Natural killer cell treated with Interleukin-12 subunit alpha and Interleukin-12 subunit beta and Interleukin-15 and Interleukin-18, amount 100 ng/mL, for 72 hours (primary cell): ENCODE measurements around the gene TLN1. TPM values are rescaled to one million over a fixed set of nuclear protein-coding genes. Genes with fewer than 3 reads are reported as not detected.

Experiments
- ATAC-seq, 2 donors: fragments of 150-1000 bp; cut with Tn5 transposase in 1 of 2; sonication (Bioruptor Pico), chemical (Tn5 transposase) in 1 of 2; 2 replicates each; pipeline ENCODE4 v1.10.0; 2021
- DNase-seq: peaks from one replicate; pipeline ENCODE4 v3.0.0; 2022; ENCODE audit warnings: low spot score
- H3K27ac Mint-ChIP-seq, 2 donors: 1 replicate in 1 of 2; 2 replicates in 1 of 2; pipeline ENCODE4 v1.8.0; 2022; ENCODE audit warnings: mixed read lengths in 2 of 2, mild to moderate bottlenecking in 1 of 2, moderate library complexity in 1 of 2
- H3K27me3 Mint-ChIP-seq, 2 donors: 1 replicate in 1 of 2; 2 replicates in 1 of 2; pipeline ENCODE4 v1.8.0; 2022; ENCODE audit warnings: mixed read lengths in 2 of 2
- H3K36me3 Mint-ChIP-seq: one replicate; pipeline ENCODE4 v1.8.0; 2022; ENCODE audit warnings: mixed read lengths
- H3K4me1 Mint-ChIP-seq, 2 donors: 1 replicate in 1 of 2; 2 replicates in 1 of 2; pipeline ENCODE4 v1.8.0; 2022; ENCODE audit warnings: low read depth in 2 of 2, mixed read lengths in 2 of 2, mild to moderate bottlenecking in 1 of 2
- H3K4me3 Mint-ChIP-seq: one replicate; pipeline ENCODE4 v1.8.0; 2022; ENCODE audit warnings: mixed read lengths
- H3K9me3 Mint-ChIP-seq: 2 replicates; pipeline ENCODE4 v1.8.0; 2022; ENCODE audit warnings: mixed read lengths
- total RNA-seq, 2 donors: library from RNA; stranded (reverse); gene quantifications; one replicate each; pipeline ENCODE4 v1.2.3, GENCODE V29; 2022

Gene TLN1
- total RNA-seq, 2 donors from 2014 or later, result 490 to 539 TPM

GRCh38 chr9:35748242-35748857 lies 16.4 kb upstream of the TLN1 start:
- peaks cover 19% of the 10 kb centered on the region for H3K36me3 Mint-ChIP-seq
- peak overlapping the region; percentile 65 to 92 for H3K27ac Mint-ChIP-seq
- H3K9me3 Mint-ChIP-seq, result no peaks in the 10 kb centered on the region
- DNase-seq, result no peak
- peaks cover 35 to 51% of the 10 kb centered on the region in 2 donors for H3K4me1 Mint-ChIP-seq
- no peak for ATAC-seq
- H3K4me3 Mint-ChIP-seq, result peak overlapping the region; percentile 95
- no peaks in the 10 kb centered on the region for H3K27me3 Mint-ChIP-seq

DNA sequence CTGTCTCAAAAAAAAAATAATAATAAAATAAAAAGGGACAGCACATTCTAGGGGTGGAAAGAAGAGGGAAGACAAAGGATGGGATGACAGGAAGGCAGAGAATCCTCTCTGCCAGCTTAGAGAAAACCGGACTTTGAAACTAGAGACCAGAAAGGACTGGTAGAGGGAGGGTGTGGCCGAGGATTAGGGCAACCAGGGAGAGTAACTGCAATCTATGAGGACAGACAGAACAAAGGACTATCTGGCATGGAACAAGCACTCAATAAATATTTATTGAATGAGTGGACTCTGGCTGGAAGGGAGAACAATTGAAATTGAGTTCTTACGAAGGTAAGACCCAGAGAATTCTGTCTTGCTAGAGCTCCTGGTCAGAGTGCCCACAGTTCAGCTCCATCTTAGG lies 14.6 kb upstream of the TLN1 start:
- Mint-ChIP-seq H3K4me1 (peaks cover 48 to 59% of the 10 kb centered on the region in 2 donors), H3K4me3 (peak overlapping the region; percentile 95), H3K27me3 (no peaks in the 10 kb centered on the region), H3K27ac (peak overlapping the region in 1 of 2 donors; percentile 92), H3K9me3 (no peaks in the 10 kb centered on the region), H3K36me3 (peaks cover 14% of the 10 kb centered on the region)
- DNase-seq (no peak), ATAC-seq (no peak)

DNA sequence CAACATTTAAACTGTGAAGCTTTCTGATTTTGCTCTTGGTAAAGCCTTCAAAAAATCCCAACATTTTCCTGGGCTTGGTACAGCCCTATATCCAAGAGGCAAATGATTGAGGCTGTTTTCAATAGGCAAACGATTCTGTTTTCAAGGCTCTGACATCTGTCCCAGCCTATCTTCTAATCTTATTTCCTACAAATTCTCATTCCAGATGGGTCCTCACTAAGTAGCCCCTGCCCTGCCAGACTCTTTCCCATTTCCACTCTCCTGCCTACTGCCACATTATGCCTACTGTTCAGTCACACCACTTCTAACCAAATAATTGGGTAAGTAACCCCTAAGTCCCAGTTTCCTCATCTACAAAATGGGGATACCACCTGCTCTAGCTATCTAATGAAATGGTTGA lies 13.6 kb upstream of the TLN1 start:
- Mint-ChIP-seq H3K27me3 (no peaks in the 10 kb centered on the region), H3K36me3 (peaks cover 14% of the 10 kb centered on the region), H3K4me3 (peak overlapping the region; percentile 95), H3K9me3 (no peaks in the 10 kb centered on the region), H3K27ac (peak overlapping the region in 1 of 2 donors; percentile 61), H3K4me1 (peaks cover 48 to 58% of the 10 kb centered on the region in 2 donors)
- DNase-seq, result no peak
- ATAC-seq, result no peak

- Mint-ChIP-seq H3K27ac (peak overlapping the region in 1 of 2 donors; percentile 4), H3K4me3 (no peak overlapping the region), H3K4me1 (peaks cover 41 to 54% of the 10 kb centered on the region in 2 donors), H3K27me3 (no peaks in the 10 kb centered on the region), H3K9me3 (no peaks in the 10 kb centered on the region), H3K36me3 (peaks cover 15% of the 10 kb centered on the region)
- ATAC-seq (no peak), DNase-seq (no peak)
These were observed 12.0 kb upstream of the TLN1 start for GRCh38 chr9:35743880-35744518.

DNA sequence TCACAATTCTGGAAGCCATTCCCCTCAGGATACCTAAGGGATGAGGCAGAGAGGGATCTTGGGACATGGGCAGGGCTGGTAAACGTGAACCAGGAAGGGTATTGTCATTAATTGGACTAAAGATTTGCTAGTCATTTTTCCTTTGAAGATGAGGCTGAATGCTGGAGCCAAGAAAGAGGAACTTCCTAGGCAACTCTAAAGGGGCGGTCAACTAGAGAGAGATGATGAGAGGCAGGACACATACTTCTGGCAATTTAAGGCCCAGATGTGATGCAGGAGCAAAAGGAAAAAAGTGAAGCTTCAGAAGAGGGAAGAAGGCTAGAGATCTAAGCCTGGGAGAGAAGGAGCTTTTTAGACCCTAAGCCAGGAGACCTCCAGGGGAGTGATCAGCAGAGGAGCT lies 11.5 kb upstream of the TLN1 start:
- Mint-ChIP-seq H3K4me3 (no peak overlapping the region), H3K4me1 (peaks cover 41 to 54% of the 10 kb centered on the region in 2 donors), H3K36me3 (peaks cover 21% of the 10 kb centered on the region), H3K27ac (peak overlapping the region in 1 of 2 donors; percentile 4), H3K27me3 (no peaks in the 10 kb centered on the region), H3K9me3 (no peaks in the 10 kb centered on the region)
- ATAC-seq, result no peak
- DNase-seq, result no peak

DNA sequence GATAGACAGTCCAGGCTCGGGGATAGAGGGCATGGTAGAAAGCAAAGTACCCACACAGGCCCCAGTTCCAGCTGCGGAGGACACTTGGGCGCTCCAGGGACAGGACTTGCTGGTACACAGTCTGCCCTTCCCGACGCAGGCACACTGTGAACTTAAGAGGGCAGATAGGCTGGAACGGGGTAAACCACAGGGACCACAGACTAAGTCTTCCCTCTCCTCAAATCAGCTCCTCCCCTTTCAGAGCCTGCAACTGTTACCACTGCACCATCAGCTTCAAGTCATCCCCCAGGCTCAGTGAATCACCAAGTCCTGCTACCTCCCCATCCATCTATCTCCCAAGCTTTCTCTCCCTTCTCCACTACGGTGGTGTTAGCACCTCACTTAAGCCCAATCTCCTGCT lies 9.7 kb upstream of the TLN1 start:
- ATAC-seq, result peak; percentile 43 to 69
- H3K4me1 Mint-ChIP-seq, result peaks cover 26 to 40% of the 10 kb centered on the region in 2 donors
- H3K36me3 Mint-ChIP-seq, result peaks cover 21% of the 10 kb centered on the region
- DNase-seq, result no peak
- H3K4me3 Mint-ChIP-seq, result no peak overlapping the region
- H3K9me3 Mint-ChIP-seq, result no peaks in the 10 kb centered on the region
- no peaks in the 10 kb centered on the region for H3K27me3 Mint-ChIP-seq
- peak overlapping the region; percentile 12 to 24 for H3K27ac Mint-ChIP-seq

DNA sequence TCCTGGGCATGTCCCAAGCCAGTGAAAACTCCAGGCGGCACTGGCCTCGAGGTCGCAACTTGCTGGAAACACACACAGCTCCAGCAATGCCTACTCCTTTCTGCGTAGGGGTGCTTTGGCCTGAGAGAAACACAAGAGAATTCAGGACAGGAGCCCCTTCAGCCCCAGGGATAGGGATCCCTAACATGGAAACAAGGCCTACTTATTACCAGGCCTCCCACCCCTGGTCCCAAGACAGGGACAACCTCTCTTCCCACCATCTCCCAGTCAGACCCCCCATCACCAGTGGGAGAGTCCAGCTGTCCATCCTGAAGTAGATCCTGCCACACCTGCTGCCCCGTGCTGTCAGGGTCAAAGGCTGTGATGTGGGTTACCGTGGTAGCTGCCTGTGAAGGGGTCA lies 8.2 kb upstream of the TLN1 start:
- no peak for ATAC-seq
- H3K36me3 Mint-ChIP-seq, result peaks cover 21% of the 10 kb centered on the region
- H3K9me3 Mint-ChIP-seq, result no peaks in the 10 kb centered on the region
- no peak for DNase-seq
- H3K27me3 Mint-ChIP-seq, result no peaks in the 10 kb centered on the region
- H3K4me3 Mint-ChIP-seq, result no peak overlapping the region
- no peak overlapping the region for H3K27ac Mint-ChIP-seq
- H3K4me1 Mint-ChIP-seq, result peaks cover 19 to 33% of the 10 kb centered on the region in 2 donors

DNA sequence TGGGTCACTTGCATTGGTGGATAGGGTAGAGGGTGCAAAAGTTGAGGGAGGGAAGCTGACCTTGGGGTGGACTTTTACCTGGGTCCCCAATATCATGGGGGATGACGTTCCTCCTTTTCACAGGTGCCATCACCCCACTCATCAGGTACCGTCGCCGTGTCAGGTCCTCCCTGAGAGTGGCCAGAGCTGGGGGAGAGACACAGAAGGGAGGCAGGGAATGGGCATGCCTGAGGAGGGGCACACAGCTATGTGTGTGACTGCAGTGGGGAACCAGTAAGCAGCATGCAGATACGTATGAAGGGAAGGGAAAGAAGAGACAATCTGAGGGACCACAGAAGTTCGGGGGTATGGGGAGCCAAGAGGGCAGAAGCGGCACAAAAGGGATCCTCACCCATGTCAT lies 6.9 kb upstream of the TLN1 start:
- Mint-ChIP-seq H3K4me1 (peaks cover 24 to 27% of the 10 kb centered on the region in 2 donors), H3K27ac (no peak overlapping the region), H3K27me3 (no peaks in the 10 kb centered on the region), H3K36me3 (peaks cover 25% of the 10 kb centered on the region), H3K9me3 (no peaks in the 10 kb centered on the region), H3K4me3 (no peak overlapping the region)
- DNase-seq, result no peak
- no peak for ATAC-seq

GRCh38 chr9:35738186-35738585 lies 6.2 kb upstream of the TLN1 start:
- DNase-seq (no peak), ATAC-seq (no peak)
- Mint-ChIP-seq H3K36me3 (peaks cover 18% of the 10 kb centered on the region), H3K9me3 (no peaks in the 10 kb centered on the region), H3K27me3 (no peaks in the 10 kb centered on the region), H3K4me3 (no peak overlapping the region), H3K4me1 (peaks cover 23 to 29% of the 10 kb centered on the region in 2 donors), H3K27ac (no peak overlapping the region)

DNA sequence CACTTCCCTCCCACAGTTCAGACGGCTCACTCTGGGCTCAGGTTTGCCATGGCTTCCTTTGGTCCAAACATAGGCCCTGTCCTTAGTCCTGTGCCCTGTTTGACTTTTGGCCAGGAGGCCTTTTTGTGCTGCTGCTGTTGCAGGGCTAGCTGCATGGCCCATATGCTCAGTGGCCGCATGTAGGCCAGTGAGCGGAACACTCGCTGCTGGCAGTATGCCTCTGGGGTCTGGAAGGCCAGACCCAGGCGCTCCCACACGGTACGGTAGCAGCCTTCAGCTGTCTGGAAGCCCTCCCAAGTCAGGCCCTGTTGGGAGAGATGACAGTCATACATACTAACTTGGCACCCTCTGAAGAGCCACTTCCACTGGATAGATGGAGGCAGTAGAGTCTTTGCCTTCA lies 5.1 kb upstream of the TLN1 start:
- Mint-ChIP-seq H3K27me3 (no peaks in the 10 kb centered on the region), H3K4me1 (peaks cover 22 to 28% of the 10 kb centered on the region in 2 donors), H3K9me3 (no peaks in the 10 kb centered on the region), H3K27ac (no peak overlapping the region), H3K4me3 (no peak overlapping the region), H3K36me3 (peaks cover 18% of the 10 kb centered on the region)
- ATAC-seq (no peak), DNase-seq (no peak)

DNA sequence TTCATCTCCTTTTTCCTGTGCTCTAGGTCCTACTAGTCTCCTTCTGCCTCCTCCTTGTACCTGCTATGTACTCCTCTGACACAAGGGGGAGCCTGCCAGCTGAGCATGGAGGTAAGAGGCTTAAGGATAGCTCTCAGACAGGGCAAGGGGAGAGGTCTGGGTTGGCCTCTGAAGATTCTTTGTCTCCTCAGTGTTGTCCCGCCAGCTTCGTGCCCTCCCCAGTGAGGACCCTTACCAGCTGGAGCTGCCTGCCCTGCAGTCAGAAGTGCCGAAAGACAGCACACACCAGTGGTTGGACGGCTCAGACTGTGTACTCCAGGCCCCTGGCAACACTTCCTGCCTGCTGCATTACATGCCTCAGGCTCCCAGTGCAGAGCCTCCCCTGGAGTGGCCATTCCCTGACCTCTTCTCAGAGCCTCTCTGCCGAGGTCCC lies 4.2 kb upstream of the TLN1 start:
- DNase-seq (no peak), ATAC-seq (no peak)
- Mint-ChIP-seq H3K9me3 (no peaks in the 10 kb centered on the region), H3K27me3 (no peaks in the 10 kb centered on the region), H3K27ac (no peak overlapping the region), H3K4me3 (no peak overlapping the region), H3K4me1 (peaks cover 18 to 22% of the 10 kb centered on the region in 2 donors), H3K36me3 (peaks cover 22% of the 10 kb centered on the region)

DNA sequence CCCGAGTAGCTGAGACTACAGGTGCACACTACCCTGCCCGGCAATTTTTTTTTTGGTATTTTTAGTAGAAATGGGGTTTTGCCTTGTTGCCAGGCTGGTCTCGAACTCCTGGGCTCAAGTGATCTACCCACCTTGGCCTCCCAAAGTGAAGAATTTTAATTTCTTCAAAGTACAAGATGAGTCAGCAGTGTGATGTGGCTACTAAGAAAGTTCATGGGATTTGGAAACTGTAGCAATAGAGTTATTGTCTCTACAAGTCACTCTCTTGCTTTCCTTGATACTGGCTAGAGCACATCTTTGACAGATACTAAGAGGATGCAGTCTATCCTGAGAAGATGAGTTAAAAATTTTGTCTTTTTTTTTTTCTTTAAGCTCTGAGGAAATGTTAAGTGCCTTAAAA lies 2.1 kb upstream of the TLN1 start:
- ATAC-seq (no peak), DNase-seq (no peak)
- peak overlapping the region in 1 of 2 donors; percentile 28 for H3K27ac Mint-ChIP-seq
- no peak overlapping the region for H3K4me3 Mint-ChIP-seq
- H3K9me3 Mint-ChIP-seq, result no peaks in the 10 kb centered on the region
- peaks cover 17 to 22% of the 10 kb centered on the region in 2 donors for H3K4me1 Mint-ChIP-seq
- no peaks in the 10 kb centered on the region for H3K27me3 Mint-ChIP-seq
- H3K36me3 Mint-ChIP-seq, result peaks cover 24% of the 10 kb centered on the region

- Mint-ChIP-seq H3K9me3 (no peaks in the 10 kb centered on the region), H3K27ac (no peak overlapping the region), H3K4me3 (no peak overlapping the region), H3K36me3 (peaks cover 17% of the 10 kb centered on the region), H3K27me3 (no peaks in the 10 kb centered on the region), H3K4me1 (peaks cover 17 to 22% of the 10 kb centered on the region in 2 donors)
- ATAC-seq (no peak), DNase-seq (no peak)
These were observed 976 bp upstream of the TLN1 start for GRCh38 chr9:35732800-35733541.
